ENCODE data around the gene SNX25. TPM values are rescaled to one million over a fixed set of nuclear protein-coding genes. Genes with fewer than 3 reads are reported as not detected.
A peak's percentile ranks its signal among the peaks of the same experiment; 100 is the strongest.

Gene SNX25
- total RNA-seq, 6 experiments from 2014 or later = 8.0 to 13.0 (median 10.5) TPM

- Histone ChIP-seq H3K9me3 (no peaks in the 10 kb centered on the region), H3K4me1 (no peaks in the 10 kb centered on the region), H3K36me3 (peaks cover 0 to 19% (median 8%) of the 10 kb centered on the region in 4 donors), H3K27me3 (no peaks in the 10 kb centered on the region), H3K4me3 (no peak overlapping the region), H3K27ac (no peak overlapping the region)
- ATAC-seq = no peak
- TF ChIP-seq CTCF (IDR thresholded peaks at IDR 0.05) = no peak
- TF ChIP-seq POLR2A (IDR thresholded peaks at IDR 0.05) = no peak
- WGBS (ENCODE audit: insufficient coverage, low coverage, low lambda C conversion rate, missing lambda C conversion rate) = 68% methylated on average over 4 of the region's 4 CpGs
- DNase-seq = no peak
- intact Hi-C loops (cut with DNase I) = no loop called here
These were observed 19.6 kb upstream of the SNX25 start for GRCh38 chr4:185189606-185190305.

- Histone ChIP-seq H3K27me3 (no peaks in the 10 kb centered on the region), H3K36me3 (peaks cover 0 to 19% (median 8%) of the 10 kb centered on the region in 4 donors), H3K9me3 (no peaks in the 10 kb centered on the region), H3K27ac (no peak overlapping the region), H3K4me1 (no peaks in the 10 kb centered on the region), H3K4me3 (no peak overlapping the region)
- TF ChIP-seq POLR2A (IDR thresholded peaks at IDR 0.05) (no peak), CTCF (IDR thresholded peaks at IDR 0.05) (no peak)
- intact Hi-C loops (cut with DNase I) = no loop called here
- DNase-seq (no peak), ATAC-seq (no peak)
- 92% methylated on average over 6 of the region's 6 CpGs for WGBS (ENCODE audit: insufficient coverage, low coverage, low lambda C conversion rate, missing lambda C conversion rate)
These were observed 19.0 kb upstream of the SNX25 start for GRCh38 chr4:185190306-185190856.

- DNase-seq = no peak
- Histone ChIP-seq H3K27ac (no peak overlapping the region), H3K4me1 (no peaks in the 10 kb centered on the region), H3K27me3 (no peaks in the 10 kb centered on the region), H3K4me3 (no peak overlapping the region), H3K9me3 (no peaks in the 10 kb centered on the region), H3K36me3 (peaks cover 0 to 19% (median 8%) of the 10 kb centered on the region in 4 donors)
- ATAC-seq = no peak
- WGBS (ENCODE audit: insufficient coverage, low coverage, low lambda C conversion rate, missing lambda C conversion rate) = 40% methylated on average over 1 of the region's 1 CpG
- TF ChIP-seq POLR2A (IDR thresholded peaks at IDR 0.05) = no peak
- TF ChIP-seq CTCF (IDR thresholded peaks at IDR 0.05) = no peak
- intact Hi-C loops (cut with DNase I) = no loop called here
These were observed 17.3 kb upstream of the SNX25 start for GRCh38 chr4:185192059-185192458.

- no peak for DNase-seq
- Histone ChIP-seq H3K4me3 (no peak overlapping the region), H3K36me3 (peaks cover 0 to 5% (median 4%) of the 10 kb centered on the region in 4 donors), H3K9me3 (no peaks in the 10 kb centered on the region), H3K4me1 (no peaks in the 10 kb centered on the region), H3K27me3 (no peaks in the 10 kb centered on the region), H3K27ac (no peak overlapping the region)
- peak in 2 of 4 donors; percentile 25 to 42 for ATAC-seq
- intact Hi-C loops (cut with DNase I) = no loop called here
- no peak for TF ChIP-seq CTCF (IDR thresholded peaks at IDR 0.05)
- TF ChIP-seq POLR2A (IDR thresholded peaks at IDR 0.05) = no peak
- WGBS (ENCODE audit: insufficient coverage, low coverage, low lambda C conversion rate, missing lambda C conversion rate) = 84% methylated on average over 9 of the region's 9 CpGs
These were observed 14.2 kb upstream of the SNX25 start for GRCh38 chr4:185194924-185195888.
